Natural killer cell (primary cell): ENCODE results near the gene RNF213. TPM values are rescaled to one million over a fixed set of nuclear protein-coding genes. Genes with fewer than 3 reads are reported as not detected.

ENCODE experiments used
- ATAC-seq, 3 donors: fragments of 150-1000 bp in 2 of 3; fragments of 200-7000 bp in 1 of 3; cut with Tn5 transposase; 1 replicate in 1 of 3; 2 replicates in 2 of 3; pipeline ENCODE4 v1.10.0; 2021; ENCODE audit warnings: mild to moderate bottlenecking in 2 of 3, moderate library complexity in 2 of 3
- DNase-seq, 2 donors: peaks; one replicate each; pipeline versions ENCODE4 v3.0.0 to v3.0.0-alpha.2; 2013 to 2021; ENCODE audit warnings: mixed read lengths in 1 of 2
- H3K27ac ChIP-seq: one replicate; pipeline ENCODE4 v1.5.1; 2013; ENCODE audit warnings: mild to moderate bottlenecking, low read length
- H3K27me3 ChIP-seq: one replicate; pipeline ENCODE4 v1.6.1; 2013; ENCODE audit warnings: low read length; ENCODE audit not compliant: control insufficient read depth, insufficient read depth
- H3K36me3 ChIP-seq: one replicate; pipeline ENCODE4 v1.6.1; 2013; ENCODE audit warnings: low read length; ENCODE audit not compliant: control insufficient read depth, insufficient read depth
- H3K4me1 ChIP-seq: one replicate; pipeline ENCODE4 v1.6.1; 2013; ENCODE audit warnings: low read length; ENCODE audit not compliant: control insufficient read depth, insufficient read depth
- H3K4me3 ChIP-seq: one replicate; pipeline ENCODE4 v1.5.1; 2013; ENCODE audit warnings: low read length
- H3K9me3 ChIP-seq: one replicate; pipeline ENCODE4 v1.6.1; 2013; ENCODE audit warnings: low read length; ENCODE audit not compliant: control insufficient read depth, insufficient read depth
- H3K27ac Mint-ChIP-seq, 2 donors: one replicate each; pipeline ENCODE4 v1.8.0; 2022; ENCODE audit warnings: mild to moderate bottlenecking in 2 of 2, mixed read lengths in 2 of 2, moderate library complexity in 1 of 2
- H3K27me3 Mint-ChIP-seq, 2 donors: one replicate each; pipeline ENCODE4 v1.8.0; 2022; ENCODE audit warnings: low read depth in 2 of 2, mixed read lengths in 2 of 2
- H3K36me3 Mint-ChIP-seq: one replicate; pipeline ENCODE4 v1.8.0; 2022; ENCODE audit warnings: mixed read lengths
- H3K4me1 Mint-ChIP-seq, 2 donors: one replicate each; pipeline ENCODE4 v1.8.0; 2022; ENCODE audit warnings: mixed read lengths in 2 of 2
- H3K4me3 Mint-ChIP-seq: one replicate; pipeline ENCODE4 v1.8.0; 2022; ENCODE audit warnings: mild to moderate bottlenecking, moderate library complexity, mixed read lengths
- H3K9me3 Mint-ChIP-seq, 2 donors: one replicate each; pipeline ENCODE4 v1.8.0; 2022; ENCODE audit warnings: mixed read lengths in 2 of 2
- WGBS: methylation state at CpG from one replicate; pipeline ENCODE4 v1.1.7; 2013; ENCODE audit warnings: missing lambda C conversion rate; ENCODE audit not compliant: insufficient coverage; 5-methylcytosine and 5-hydroxymethylcytosine counted together
- intact Hi-C: fragments of 100-400 bp; cut with micrococcal nuclease; formaldehyde crosslinking; loops from one replicate; pipeline ENCODE4 v1.14.2; 2022
- total RNA-seq, 4 donors: library from RNA; stranded (reverse); fragments of 120-200 nt in 1 of 4; gene quantifications; one replicate each; pipeline versions ENCODE4 v1.2.3 to v1.2.4, GENCODE V29; 2013 to 2022
- TF ChIP-seq, protein P1 (sequence below): fragments of 200-600 bp; IDR thresholded peaks from one replicate; pipeline ENCODE4 v1.8.0; 2022; ENCODE audit warnings: antibody characterized with exemption

RNF213 gene
- total RNA-seq, 3 donors from 2014 or later (not counting 1 experiment from before 2014, with no cell fraction given): 929 to 1,120 (median 1,060) TPM

DNA sequence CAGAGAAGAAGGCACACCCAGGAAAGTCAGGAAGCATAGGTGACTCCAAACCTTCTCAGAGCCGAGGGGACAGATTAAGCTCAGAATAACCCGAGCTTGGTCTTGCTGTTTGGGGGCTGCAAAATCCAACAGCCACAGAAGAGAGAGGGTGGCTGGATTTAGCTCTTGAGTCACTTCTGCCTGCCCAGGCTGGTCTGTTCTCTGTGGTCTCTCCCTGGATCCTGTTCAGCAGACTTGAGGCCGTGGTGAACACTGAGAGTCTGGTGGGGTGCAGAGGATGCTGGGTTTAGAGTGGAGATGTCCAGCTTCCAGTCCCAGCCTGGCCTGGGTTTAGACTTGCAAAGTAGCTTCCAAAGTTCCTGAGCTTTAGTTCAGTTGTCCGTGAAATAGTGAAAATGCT is 31.6 kb upstream of the RNF213 start:
- no peak for ATAC-seq
- H3K4me1 ChIP-seq: no peaks in the 10 kb centered on the region
- no peaks in the 10 kb centered on the region for H3K27me3 ChIP-seq
- 81% methylated on average over 4 of the region's 4 CpGs for WGBS
- TF ChIP-seq, protein P1, sequence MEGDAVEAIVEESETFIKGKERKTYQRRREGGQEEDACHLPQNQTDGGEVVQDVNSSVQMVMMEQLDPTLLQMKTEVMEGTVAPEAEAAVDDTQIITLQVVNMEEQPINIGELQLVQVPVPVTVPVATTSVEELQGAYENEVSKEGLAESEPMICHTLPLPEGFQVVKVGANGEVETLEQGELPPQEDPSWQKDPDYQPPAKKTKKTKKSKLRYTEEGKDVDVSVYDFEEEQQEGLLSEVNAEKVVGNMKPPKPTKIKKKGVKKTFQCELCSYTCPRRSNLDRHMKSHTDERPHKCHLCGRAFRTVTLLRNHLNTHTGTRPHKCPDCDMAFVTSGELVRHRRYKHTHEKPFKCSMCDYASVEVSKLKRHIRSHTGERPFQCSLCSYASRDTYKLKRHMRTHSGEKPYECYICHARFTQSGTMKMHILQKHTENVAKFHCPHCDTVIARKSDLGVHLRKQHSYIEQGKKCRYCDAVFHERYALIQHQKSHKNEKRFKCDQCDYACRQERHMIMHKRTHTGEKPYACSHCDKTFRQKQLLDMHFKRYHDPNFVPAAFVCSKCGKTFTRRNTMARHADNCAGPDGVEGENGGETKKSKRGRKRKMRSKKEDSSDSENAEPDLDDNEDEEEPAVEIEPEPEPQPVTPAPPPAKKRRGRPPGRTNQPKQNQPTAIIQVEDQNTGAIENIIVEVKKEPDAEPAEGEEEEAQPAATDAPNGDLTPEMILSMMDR: no peak
- peaks cover 9% of the 10 kb centered on the region for H3K36me3 Mint-ChIP-seq
- H3K9me3 Mint-ChIP-seq: peaks cover 0 to 6% of the 10 kb centered on the region in 2 donors
- no peak overlapping the region for H3K27ac Mint-ChIP-seq
- no peak overlapping the region for H3K4me3 Mint-ChIP-seq
- peaks cover 18% of the 10 kb centered on the region for H3K9me3 ChIP-seq
- H3K4me1 Mint-ChIP-seq: peaks cover 0 to 4% of the 10 kb centered on the region in 2 donors
- intact Hi-C loops: no loop called here
- no peak overlapping the region for H3K4me3 ChIP-seq
- H3K27me3 Mint-ChIP-seq: no peaks in the 10 kb centered on the region
- peaks cover 3% of the 10 kb centered on the region for H3K36me3 ChIP-seq
- no peak for DNase-seq
- H3K27ac ChIP-seq: no peak overlapping the region

DNA sequence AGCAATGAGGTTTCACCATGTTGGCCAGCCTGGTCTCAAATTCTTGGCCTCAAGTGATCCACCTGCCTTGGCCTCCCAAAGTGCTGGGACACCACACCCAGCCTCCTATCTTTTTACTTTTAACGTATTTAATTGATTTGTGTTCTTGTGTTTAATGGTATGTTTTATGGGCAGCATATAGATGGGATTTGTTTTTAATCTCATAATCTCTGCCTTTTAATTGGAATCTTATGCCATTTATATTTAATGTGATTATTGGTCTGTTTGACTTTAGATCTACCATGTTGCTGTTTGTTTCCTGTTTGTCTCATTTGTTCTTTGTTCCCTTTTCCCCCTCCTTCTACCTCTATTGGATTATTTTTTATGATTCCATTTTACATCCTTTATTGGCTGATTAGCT is 28.2 kb upstream of the RNF213 start:
- Histone ChIP-seq H3K4me1 (no peaks in the 10 kb centered on the region), H3K4me3 (no peak overlapping the region), H3K9me3 (peaks cover 19% of the 10 kb centered on the region), H3K36me3 (peaks cover 7% of the 10 kb centered on the region), H3K27me3 (no peaks in the 10 kb centered on the region), H3K27ac (no peak overlapping the region)
- WGBS: no CpG with 5 or more reads among the region's 1 CpG
- intact Hi-C loops: no loop called here
- ATAC-seq: no peak
- TF ChIP-seq, protein P1: no peak
- H3K27me3 Mint-ChIP-seq: no peaks in the 10 kb centered on the region
- peaks cover 0 to 4% of the 10 kb centered on the region in 2 donors for H3K9me3 Mint-ChIP-seq
- peaks cover 15% of the 10 kb centered on the region for H3K36me3 Mint-ChIP-seq
- no peaks in the 10 kb centered on the region for H3K4me1 Mint-ChIP-seq
- no peak for DNase-seq
- H3K4me3 Mint-ChIP-seq: no peak overlapping the region
- no peak overlapping the region for H3K27ac Mint-ChIP-seq

DNA sequence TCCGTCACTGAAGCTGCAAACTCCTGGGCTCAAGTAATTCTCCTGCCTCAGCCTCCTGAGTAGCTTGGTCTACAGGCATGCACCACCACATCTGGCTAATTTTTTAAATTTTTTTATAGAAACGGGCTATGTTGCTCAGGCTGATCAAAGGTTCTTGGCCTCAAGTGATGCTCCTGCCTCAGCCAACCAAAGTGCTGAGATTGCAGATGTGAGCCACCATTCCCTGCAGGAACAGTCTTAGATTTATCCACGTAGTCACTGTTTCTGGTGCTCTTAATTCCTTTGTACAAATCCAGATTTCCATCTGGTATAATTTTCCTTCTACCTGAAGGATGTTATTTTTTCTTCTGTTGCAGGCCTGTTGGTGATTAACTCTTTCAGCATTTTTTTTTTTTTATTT is 27.4 kb upstream of the RNF213 start:
- H3K9me3 Mint-ChIP-seq: peaks cover 0 to 4% of the 10 kb centered on the region in 2 donors
- DNase-seq (no peak), ATAC-seq (no peak)
- Histone ChIP-seq H3K4me3 (no peak overlapping the region), H3K27me3 (no peaks in the 10 kb centered on the region), H3K9me3 (peaks cover 19% of the 10 kb centered on the region), H3K27ac (no peak overlapping the region), H3K36me3 (peaks cover 9% of the 10 kb centered on the region), H3K4me1 (no peaks in the 10 kb centered on the region)
- H3K27me3 Mint-ChIP-seq: no peaks in the 10 kb centered on the region
- TF ChIP-seq, protein P1: no peak
- intact Hi-C loops: no loop called here
- no peak overlapping the region for H3K27ac Mint-ChIP-seq
- H3K4me1 Mint-ChIP-seq: no peaks in the 10 kb centered on the region
- 100% methylated on average over 3 of the region's 3 CpGs for WGBS
- no peak overlapping the region for H3K4me3 Mint-ChIP-seq
- H3K36me3 Mint-ChIP-seq: peaks cover 15% of the 10 kb centered on the region

DNA sequence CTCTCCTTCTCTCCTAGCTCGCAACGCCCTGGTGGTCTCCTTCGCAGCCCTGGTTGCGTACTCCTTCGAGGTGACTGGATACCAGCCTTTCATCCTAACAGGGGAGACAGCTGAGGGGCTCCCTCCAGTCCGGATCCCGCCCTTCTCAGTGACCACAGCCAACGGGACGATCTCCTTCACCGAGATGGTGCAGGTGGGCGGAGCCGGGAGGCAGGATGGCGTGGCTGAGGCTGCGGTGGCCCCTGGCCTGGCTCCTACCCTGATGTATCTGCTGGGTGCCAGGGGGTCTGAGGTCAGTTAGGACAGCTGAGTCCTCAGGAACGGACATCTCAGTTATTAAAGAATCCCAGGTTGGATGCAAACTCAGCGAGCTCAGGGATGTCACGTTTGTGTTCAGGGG is 23.7 kb upstream of the RNF213 start:
- Histone ChIP-seq H3K4me3 (no peak overlapping the region), H3K4me1 (no peaks in the 10 kb centered on the region), H3K27ac (no peak overlapping the region), H3K9me3 (peaks cover 19% of the 10 kb centered on the region), H3K36me3 (peaks cover 6% of the 10 kb centered on the region), H3K27me3 (no peaks in the 10 kb centered on the region)
- no peaks in the 10 kb centered on the region for H3K27me3 Mint-ChIP-seq
- peaks cover 0 to 4% of the 10 kb centered on the region in 2 donors for H3K9me3 Mint-ChIP-seq
- TF ChIP-seq, protein P1: no peak
- H3K27ac Mint-ChIP-seq: no peak overlapping the region
- WGBS: 94% methylated on average over 17 of the region's 17 CpGs
- no peak for ATAC-seq
- intact Hi-C loops: no loop called here
- H3K4me3 Mint-ChIP-seq: no peak overlapping the region
- H3K36me3 Mint-ChIP-seq: peaks cover 15% of the 10 kb centered on the region
- H3K4me1 Mint-ChIP-seq: no peaks in the 10 kb centered on the region
- DNase-seq: no peak
